Right hindlimb (tissue), 1 donor: ENCODE measurements around the gene NKX2-8.
A peak's percentile ranks its signal among the peaks of the same experiment; 100 is the strongest.

Experiments
- DNase-seq: peaks from one replicate; pipeline ENCODE4 v3.0.0-alpha.2; 2018

Gene NKX2-8

GRCh38 chr14:36582011-36582873 is at the start of gene NKX2-8:
Gene NKX2-8, minus strand, starts transcription at chr14:36582614. Its CDS starts 225 bp downstream, at chr14:36582389.
- no peak for DNase-seq

GRCh38 chr14:36627981-36628380 is 45.6 kb upstream of the NKX2-8 start:
- DNase-seq: no peak

- no peak for DNase-seq
Observed at GRCh38 chr14:36626151-36626550, 43.7 kb upstream of the NKX2-8 start.

GRCh38 chr14:36625436-36625835 is 43.0 kb upstream of the NKX2-8 start:
- DNase-seq: no peak

GRCh38 chr14:36625014-36625413 is 42.6 kb upstream of the NKX2-8 start:
- DNase-seq: no peak

- no peak for DNase-seq
Observed at GRCh38 chr14:36619853-36620252, 37.4 kb upstream of the NKX2-8 start.

- DNase-seq: no peak
Observed at GRCh38 chr14:36619131-36619530, 36.7 kb upstream of the NKX2-8 start.

GRCh38 chr14:36618641-36619040 is 36.2 kb upstream of the NKX2-8 start:
- DNase-seq: no peak

GRCh38 chr14:36617824-36618223 is 35.4 kb upstream of the NKX2-8 start:
- no peak for DNase-seq

- no peak for DNase-seq
Observed at GRCh38 chr14:36605506-36605857, 23.1 kb upstream of the NKX2-8 start.

- DNase-seq: peak; percentile 55
Observed at GRCh38 chr14:36604757-36605505, 22.5 kb upstream of the NKX2-8 start.

- no peak for DNase-seq
Observed at GRCh38 chr14:36600431-36600830, 18.0 kb upstream of the NKX2-8 start.

- DNase-seq: no peak
Observed at GRCh38 chr14:36591482-36591881, 9.1 kb upstream of the NKX2-8 start.

- DNase-seq: no peak
Observed at GRCh38 chr14:36588788-36589187, 6.4 kb upstream of the NKX2-8 start.

- DNase-seq: no peak
Observed at GRCh38 chr14:36588119-36588518, 5.7 kb upstream of the NKX2-8 start.

- DNase-seq: no peak
Observed at GRCh38 chr14:36585100-36585499, 2.7 kb upstream of the NKX2-8 start.

GRCh38 chr14:36583893-36584811 is 1.7 kb upstream of the NKX2-8 start:
- DNase-seq: no peak

GRCh38 chr14:36583242-36583892 is 953 bp upstream of the NKX2-8 start:
- no peak for DNase-seq

- DNase-seq: no peak
Observed at GRCh38 chr14:36582874-36583241, 444 bp upstream of the NKX2-8 start.

GRCh38 chr14:36580856-36581831 is 1.3 kb downstream of the NKX2-8 start:
- DNase-seq: peak; percentile 45

GRCh38 chr14:36580141-36580855 is 2.1 kb downstream of the NKX2-8 start:
- DNase-seq: no peak
